ENCODE measurements around the gene RAB41.

- TF ChIP-seq EZH2 (IDR thresholded peaks at IDR 0.05; ENCODE audit: low read length, missing control alignments) (no peak), CTCF (conservative IDR thresholded peaks at IDR 0.05 in 1 of 2, IDR thresholded peaks at IDR 0.05 in 1 of 2; ENCODE audit: low read depth in 1 of 2, low read length in 2 of 2) (no peak)
These were observed 28.5 kb upstream of the RAB41 start for GRCh38 chrX:70253377-70254062.

All from fibroblast of lung (primary cell).